H1 (cell line): ENCODE data around the gene CDYL2. TPM values are rescaled to one million over a fixed set of nuclear protein-coding genes. Genes with fewer than 3 reads are reported as not detected.

ENCODE experiments used
- CTCF ChIA-PET: fragments of 300-600 bp; sonication (Branson Sonifier 250); formaldehyde crosslinking; loops from one replicate; lab custom pipeline; 2021; ENCODE audit not compliant: partially characterized antibody; lab: Charles Lee
- POLR2A ChIA-PET: fragments of 300-600 bp; sonication (Branson Sonifier 250); formaldehyde crosslinking; loops from one replicate; lab custom pipeline; 2021; ENCODE audit warnings: inconsistent platforms; ENCODE audit not compliant: partially characterized antibody; lab: Charles Lee
- DNase-seq, 2 experiments: peaks; one replicate each; pipeline versions ENCODE4 v3.0.0 to v3.0.0-alpha.2; 2010 to 2022; ENCODE audit warnings: low spot score in 2 of 2, low read depth in 1 of 2, mixed read lengths in 1 of 2
- FAIRE-seq: peaks from 2 replicates; lab custom pipeline; 2011; peaks lifted over from hg19 to GRCh38; lab: Jason Lieb, UNC
- H2AFZ ChIP-seq: 2 replicates; pipeline ENCODE4 v1.8.1; 2012; ENCODE audit warnings: low read length, inconsistent platforms
- H2AK5ac ChIP-seq: 2 replicates; pipeline ENCODE4 v1.6.1; 2013; ENCODE audit warnings: low read depth, low read length
- H2BK120ac ChIP-seq: replicated peaks from 2 replicates; pipeline ENCODE3; 2013; ENCODE audit warnings: low read depth, low read length, inconsistent platforms
- H2BK12ac ChIP-seq: 2 replicates; pipeline ENCODE4 v1.6.1; 2013; ENCODE audit warnings: low read depth, low read length
- H2BK15ac ChIP-seq: 2 replicates; pipeline ENCODE4 v1.6.1; 2013; ENCODE audit warnings: low read length
- H2BK20ac ChIP-seq: 2 replicates; pipeline ENCODE4 v1.6.1; 2013; ENCODE audit warnings: low read length
- H2BK5ac ChIP-seq: 2 replicates; pipeline ENCODE4 v1.6.1; 2013; ENCODE audit warnings: low read depth, low read length
- H3K14ac ChIP-seq: 2 replicates; pipeline ENCODE4 v1.6.1; 2013; ENCODE audit warnings: inconsistent platforms; ENCODE audit not compliant: insufficient read length
- H3K18ac ChIP-seq: 2 replicates; pipeline ENCODE4 v1.6.1; 2013; ENCODE audit warnings: low read length; ENCODE audit errors: extremely low read depth
- H3K23ac ChIP-seq: 2 replicates; pipeline ENCODE4 v1.6.1; 2013; ENCODE audit warnings: inconsistent platforms; ENCODE audit not compliant: insufficient read length
- H3K23me2 ChIP-seq: 2 replicates; pipeline ENCODE4 v1.6.1; 2013; ENCODE audit warnings: low read depth, low read length
- H3K27ac ChIP-seq: 2 replicates; pipeline ENCODE4 v1.6.1; 2011; ENCODE audit warnings: low read depth, low read length, inconsistent platforms
- H3K27me3 ChIP-seq, 4 experiments: replicated peaks in 1 of 4; 1 replicate in 1 of 4; 2 replicates in 3 of 4; pipeline versions ENCODE4 v1.6.1 to v1.8.1; 2011 to 2013; ENCODE audit warnings: low read length in 3 of 4, mild to moderate bottlenecking in 3 of 4, inconsistent platforms in 2 of 4, mixed read lengths in 2 of 4, moderate library complexity in 1 of 4; ENCODE audit not compliant: control insufficient read depth in 3 of 4, insufficient read depth in 3 of 4; ENCODE audit errors: extremely low read depth in 1 of 4
- H3K36me3 ChIP-seq, 4 experiments: 2 replicates each; pipeline versions ENCODE4 v1.6.1 to v1.8.1; 2011 to 2013; ENCODE audit warnings: mild to moderate bottlenecking in 4 of 4, low read length in 3 of 4, moderate library complexity in 2 of 4, control low read depth in 1 of 4, inconsistent platforms in 1 of 4; ENCODE audit not compliant: insufficient read depth in 4 of 4, control insufficient read depth in 2 of 4
- H3K4ac ChIP-seq: replicated peaks from 2 replicates; pipeline ENCODE3; 2013; ENCODE audit warnings: low read length, low read depth, mixed read lengths, inconsistent platforms; ENCODE audit not compliant: insufficient read length
- H3K4me1 ChIP-seq, 4 experiments: replicated peaks in 1 of 4; 1 replicate in 1 of 4; 2 replicates in 3 of 4; pipeline versions ENCODE4 v1.6.1 to v1.8.1; 2011 to 2013; ENCODE audit warnings: low read length in 3 of 4, inconsistent platforms in 2 of 4, mixed read lengths in 1 of 4; ENCODE audit not compliant: insufficient read depth in 4 of 4, control insufficient read depth in 3 of 4
- H3K4me2 ChIP-seq, 2 experiments: 2 replicates each; pipeline versions ENCODE4 v1.6.1 to v1.8.1; 2011 to 2013; ENCODE audit warnings: low read depth in 2 of 2, low read length in 2 of 2, control low read depth in 1 of 2, inconsistent platforms in 1 of 2, mild to moderate bottlenecking in 1 of 2; ENCODE audit not compliant: insufficient read depth in 1 of 2
- H3K4me3 ChIP-seq, 4 experiments: fragments of 200-600, 300-600 bp in 1 of 4; sonication (generic), shearing (Covaris generic), sonication (Bioruptor Twin) in 1 of 4; 2 replicates each; pipeline versions ENCODE4 v1.5.1 to v1.8.1; 2011 to 2016; ENCODE audit warnings: low read length in 4 of 4, low read depth in 3 of 4, control low read depth in 2 of 4, inconsistent platforms in 2 of 4, mild to moderate bottlenecking in 2 of 4, mixed read lengths in 1 of 4, moderate library complexity in 1 of 4; ENCODE audit not compliant: insufficient read depth in 2 of 4; ENCODE audit errors: extremely low read depth in 1 of 4
- H3K56ac ChIP-seq: replicated peaks from 2 replicates; pipeline ENCODE3; 2013; ENCODE audit warnings: low read depth, mild to moderate bottlenecking, mixed read lengths, low read length, inconsistent platforms; ENCODE audit not compliant: insufficient read length
- H3K79me1 ChIP-seq: 2 replicates; pipeline ENCODE4 v1.6.1; 2013; ENCODE audit warnings: low read depth, low read length, control low read depth
- H3K79me2 ChIP-seq, 2 experiments: 2 replicates each; pipeline versions ENCODE4 v1.6.1 to v1.8.1; 2012 to 2013; ENCODE audit warnings: low read length in 2 of 2, mild to moderate bottlenecking in 2 of 2, inconsistent platforms in 1 of 2; ENCODE audit not compliant: insufficient read depth in 2 of 2, control insufficient read depth in 1 of 2
- H3K9ac ChIP-seq, 4 experiments: replicated peaks in 1 of 4; 1 replicate in 1 of 4; 2 replicates in 3 of 4; pipeline versions ENCODE4 v1.6.1 to v1.8.1; 2011 to 2013; ENCODE audit warnings: low read depth in 3 of 4, low read length in 3 of 4, control low read depth in 2 of 4, mild to moderate bottlenecking in 2 of 4, moderate library complexity in 2 of 4, inconsistent platforms in 1 of 4; ENCODE audit errors: extremely low read depth in 1 of 4
- H3K9me3 ChIP-seq, 2 experiments: 2 replicates each; pipeline versions ENCODE4 v1.6.1 to v1.8.1; 2012 to 2013; ENCODE audit warnings: mild to moderate bottlenecking in 2 of 2, moderate library complexity in 2 of 2, control low read depth in 1 of 2, inconsistent platforms in 1 of 2, low read depth in 1 of 2, low read length in 1 of 2, mixed read lengths in 1 of 2; ENCODE audit not compliant: insufficient read depth in 2 of 2
- H4K20me1 ChIP-seq, 2 experiments: replicated peaks in 1 of 2; 2 replicates each; pipeline versions ENCODE3 to v1.8.1; 2011 to 2013; ENCODE audit warnings: inconsistent platforms in 2 of 2, low read length in 2 of 2, mild to moderate bottlenecking in 1 of 2; ENCODE audit not compliant: insufficient read depth in 2 of 2, control insufficient read depth in 1 of 2
- H4K5ac ChIP-seq: 2 replicates; pipeline ENCODE4 v1.6.1; 2013; ENCODE audit warnings: low read length, low read depth, mixed read lengths, inconsistent platforms; ENCODE audit not compliant: insufficient read length
- H4K8ac ChIP-seq: 2 replicates; pipeline ENCODE4 v1.8.0; 2013; ENCODE audit warnings: mild to moderate bottlenecking, moderate library complexity, low read length, inconsistent platforms; ENCODE audit not compliant: insufficient read depth; ENCODE audit errors: extremely low read depth
- H4K91ac ChIP-seq: replicated peaks from 2 replicates; pipeline ENCODE3; 2013; ENCODE audit warnings: low read length, mixed read lengths, inconsistent platforms; ENCODE audit not compliant: insufficient read length
- GTF2F1 ChIP-seq: IDR thresholded peaks from 2 replicates; pipeline ENCODE4 v1.6.1; 2012; ENCODE audit warnings: low read depth, low read length, improper control_type of control experiment, borderline replicate concordance
- NANOG ChIP-seq: IDR thresholded peaks from 2 replicates; pipeline ENCODE4 v1.6.1; 2011; ENCODE audit warnings: low read length, low read depth, mild to moderate bottlenecking, inconsistent platforms; ENCODE audit not compliant: insufficient read depth, poor library complexity, severe bottlenecking
- WGBS, 2 experiments: shearing (Covaris generic) in 1 of 2; methylation state at CpG; one replicate each; pipeline versions ENCODE4 v1.1.6 to v1.1.7; 2013 to 2015; ENCODE audit warnings: low lambda C conversion rate in 2 of 2, mixed read lengths in 2 of 2, inconsistent platforms in 1 of 2, low coverage in 1 of 2, missing lambda C conversion rate in 1 of 2; ENCODE audit not compliant: insufficient replicate concordance in 2 of 2, insufficient coverage in 1 of 2, insufficient read length in 1 of 2; ENCODE audit errors: extremely low coverage in 1 of 2, missing lambda C conversion rate in 1 of 2; 5-methylcytosine and 5-hydroxymethylcytosine counted together
- polyA plus RNA-seq, 7 experiments: library from polyadenylated mRNA; depleted of rRNA in 3 of 7; stranded (reverse) in 5 of 7; unstranded in 2 of 7; fragments of >200 nt in 5 of 7; fragments of 200-250 nt in 2 of 7; gene quantifications; 1 replicate in 5 of 7; 2 replicates in 1 of 7; 4 replicates in 1 of 7; pipeline versions ENCODE4 v1.2.1 to v1.2.3, GENCODE V29; 2011 to 2013; ENCODE audit warnings: missing spikeins in 2 of 7, mixed read lengths in 2 of 7
- total RNA-seq: library from RNA; stranded (reverse); fragmentation: NEBNext Ultra II Directional; extraction: Animal tissue kit (Norgen Biotek cat#: 25700); gene quantifications from 2 replicates; pipeline ENCODE4 v1.2.1, GENCODE V29; 2021

Gene CDYL2
- total and polyA plus RNA-seq, 2 of the 8 experiments (the other 6 are each of a cell fraction or from before 2014, with no cell fraction given): 0.33 to 5.3 TPM

DNA sequence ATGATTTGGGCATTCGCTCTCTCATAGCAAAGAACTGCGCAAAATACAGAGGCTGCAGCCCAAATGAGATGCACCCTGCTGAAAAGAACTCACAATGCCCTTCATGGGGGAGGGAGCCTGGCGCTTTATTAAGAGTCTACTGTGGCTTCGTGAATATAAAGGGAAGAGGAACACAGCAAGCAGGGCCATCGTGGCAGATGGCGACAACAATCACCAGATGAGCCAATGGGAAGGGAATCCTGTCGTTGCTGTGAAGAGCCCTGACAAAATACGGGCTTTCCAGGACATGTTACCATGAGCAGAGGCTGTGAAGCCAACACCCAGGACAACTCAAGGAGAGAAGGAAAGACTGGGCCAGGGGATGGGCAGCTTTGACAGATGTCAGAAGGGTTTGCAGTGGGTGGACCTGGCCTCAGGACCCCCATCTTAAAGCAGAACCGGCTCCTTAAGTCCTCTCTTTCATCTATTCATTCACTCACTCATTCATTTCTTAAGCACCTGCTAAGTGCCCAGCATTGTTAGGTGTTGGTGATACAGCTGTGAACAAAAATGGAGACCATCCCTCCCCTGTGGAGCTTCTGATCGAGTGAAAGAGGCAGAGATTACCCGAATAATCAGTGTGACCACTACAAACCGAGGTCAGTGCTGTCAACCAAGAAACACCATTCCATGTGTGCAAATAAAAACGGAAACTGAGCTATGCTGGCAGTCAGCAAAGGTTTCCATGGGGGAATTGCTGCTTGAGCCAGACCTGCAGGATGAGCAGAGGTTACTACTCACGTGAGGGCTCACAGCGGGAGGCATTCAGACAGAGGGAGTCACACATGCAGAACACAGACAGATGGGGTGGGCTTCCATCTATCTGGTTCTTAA lies 137.8 kb downstream of the CDYL2 start:
- Histone ChIP-seq H2AK5ac (0 out of 2 replicates have a peak overlapping the region, but pooled peaks have one; percentile 53), H2BK15ac (no peak overlapping the region), H3K36me3 (no peaks in the 10 kb centered on the region), H3K4ac (no peak overlapping the region), H2AFZ (no peak overlapping the region), H3K56ac (no peak overlapping the region), H3K14ac (no peak overlapping the region), H2BK12ac (0 out of 2 replicates have a peak overlapping the region, but pooled peaks have one; percentile 17), H3K4me2 (peak overlapping the region in 1 of 2 experiments; percentile 31; a peak in 1 of 4 replicates), H4K8ac (no peak overlapping the region), H3K79me2 (no peaks in the 10 kb centered on the region), H2BK120ac (no peak overlapping the region), H3K27ac (no peak overlapping the region), H3K4me1 (peaks cover 0 to 2% (median 0%) of the 10 kb centered on the region in 4 experiments; a peak in 2 of 7 replicates), H3K27me3 (no peaks in the 10 kb centered on the region), H3K9ac (no peak overlapping the region), H4K20me1 (no peaks in the 10 kb centered on the region), H3K79me1 (no peaks in the 10 kb centered on the region), H3K18ac (no peak overlapping the region), H3K23me2 (no peaks in the 10 kb centered on the region), H2BK20ac (no peak overlapping the region), H4K5ac (no peak overlapping the region), H3K9me3 (peaks cover 21 to 49% of the 10 kb centered on the region in 2 experiments; a peak in 3 of 4 replicates), H3K23ac (no peak overlapping the region), H3K4me3 (no peak overlapping the region), H4K91ac (peak overlapping the region; percentile 25), H2BK5ac (no peak overlapping the region)
- TF ChIP-seq NANOG (peak; percentile 88), GTF2F1 (no peak)
- POLR2A ChIA-PET: no interaction called here
- DNase-seq: no peak
- CTCF ChIA-PET: interaction anchor here (0.5 kb wide), 1 partner anchor 1296 kb away, joined by 3 read pairs; no protein-coding TSS in a partner anchor
- 69% methylated on average over 15 of the region's 15 CpGs; no CpG with 5 or more reads in 1 of the 2 experiments for WGBS, 2 experiments
- no peak for FAIRE-seq
